HG02885 (cell line): ENCODE results near the gene C9orf72.
"Not testable (repeated sequence)": the region's sequence is repeated elsewhere in the genome, so short reads cannot be mapped to it uniquely, and the experiment has no call there.

Experiments used
- ATAC-seq: cut with Tn5 transposase; IDR thresholded peaks from one replicate; pipeline ENCODE4 v1.9.1; 2021; ENCODE audit warnings: mild to moderate bottlenecking; ENCODE audit not compliant: unreplicated experiment, poor library complexity

C9orf72 gene

DNA sequence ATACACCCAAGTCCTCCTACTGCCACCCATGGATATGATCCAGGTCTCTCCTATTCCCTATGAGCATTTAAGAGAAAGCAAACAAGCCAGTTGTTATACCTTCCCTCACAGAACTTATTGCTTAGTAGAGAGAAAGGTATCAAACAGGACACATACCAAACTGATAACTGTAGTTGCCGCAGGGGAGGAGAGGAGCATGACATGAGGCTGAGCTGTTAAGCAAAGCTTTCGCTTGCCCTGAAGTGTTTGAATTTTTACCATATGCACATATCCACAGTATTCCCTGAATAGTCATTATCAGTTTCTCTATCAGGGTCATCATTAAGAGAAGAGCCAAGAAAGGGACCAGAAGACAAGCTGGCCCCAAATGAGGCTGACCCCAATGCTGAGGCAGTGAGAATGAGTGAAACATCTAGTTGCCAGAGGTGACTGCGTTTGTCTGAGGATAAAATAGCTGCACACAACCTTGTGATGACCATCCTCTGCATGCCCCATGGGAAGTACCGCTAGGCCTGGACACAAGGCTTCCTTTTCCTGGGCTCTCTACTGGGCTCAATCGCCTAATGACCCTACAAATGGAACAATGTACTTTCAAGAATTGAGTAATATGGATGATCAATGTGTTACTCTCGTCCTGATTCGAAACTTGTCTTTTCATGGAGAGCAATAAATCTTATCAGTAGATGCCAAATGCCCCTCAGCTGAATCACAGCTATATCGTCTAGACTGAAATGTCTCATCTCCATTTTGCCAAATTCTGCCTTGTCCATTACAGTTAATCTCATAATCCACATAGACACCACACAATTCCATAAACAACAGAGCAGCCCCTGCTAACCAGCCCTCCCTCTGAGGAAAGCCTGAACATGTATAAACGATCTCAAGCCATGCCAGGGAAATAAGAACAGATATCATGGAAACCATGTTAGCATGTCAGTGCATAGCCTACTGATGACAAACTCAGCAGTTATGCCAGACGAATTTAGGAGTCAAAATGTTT lies 53.5 kb downstream of the C9orf72 start:
- no peak for ATAC-seq

DNA sequence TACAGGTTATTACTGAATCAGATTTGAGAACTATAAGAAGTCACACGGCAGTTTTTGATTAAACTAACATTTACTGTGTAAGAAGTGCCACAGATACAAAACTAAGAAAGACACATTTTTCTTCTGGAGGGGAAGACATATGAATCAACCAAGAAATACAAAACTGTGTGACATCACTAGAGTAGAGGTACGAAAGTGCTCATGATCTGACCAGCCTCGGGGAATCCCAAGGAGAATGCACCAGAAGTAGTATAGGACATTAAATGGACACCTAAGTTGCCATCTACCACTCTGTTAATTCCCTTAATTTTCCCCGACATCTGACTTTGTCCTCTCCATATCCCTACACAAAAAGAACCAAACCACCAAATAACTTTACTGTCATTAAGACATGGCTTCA lies 54.5 kb downstream of the C9orf72 start:
- ATAC-seq = no peak

DNA sequence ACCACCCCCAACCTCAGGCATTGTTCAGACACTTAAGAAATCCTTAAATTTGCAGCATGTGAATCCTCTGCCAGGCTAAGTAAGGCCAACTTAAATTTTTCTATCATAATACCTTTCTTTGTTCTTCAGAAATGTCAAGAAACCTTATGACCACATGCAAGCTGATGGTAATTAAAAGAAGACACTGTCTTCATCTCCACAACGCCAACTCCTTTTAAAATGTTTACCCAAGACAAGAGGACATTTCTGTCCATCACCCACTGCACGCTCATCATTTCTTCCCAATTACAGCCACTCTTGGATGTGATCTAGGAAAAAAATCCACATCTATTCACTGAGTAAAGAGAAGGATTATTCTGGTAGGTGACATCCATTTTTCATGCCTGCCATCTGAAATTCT lies 55.3 kb downstream of the C9orf72 start:
- ATAC-seq = no peak

DNA sequence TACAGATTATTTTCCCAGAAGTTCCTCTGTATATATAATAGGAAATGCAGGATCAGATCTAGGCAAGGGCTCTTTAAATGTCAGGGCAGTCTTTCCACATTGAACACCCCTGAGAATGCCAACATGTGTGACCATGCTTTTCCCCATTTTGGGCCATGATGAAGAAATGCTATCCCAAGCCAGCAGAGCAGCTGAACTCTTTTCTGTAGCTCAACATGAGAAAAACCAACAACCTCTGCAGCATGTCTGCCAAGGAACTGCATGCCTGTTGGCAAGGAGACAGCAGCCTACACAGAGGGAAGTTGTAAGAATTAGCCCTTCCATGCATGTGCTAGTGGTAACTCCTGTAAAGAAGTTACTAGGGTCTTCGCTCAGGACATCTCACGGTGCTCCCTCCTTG lies 58.7 kb downstream of the C9orf72 start:
- no peak for ATAC-seq

DNA sequence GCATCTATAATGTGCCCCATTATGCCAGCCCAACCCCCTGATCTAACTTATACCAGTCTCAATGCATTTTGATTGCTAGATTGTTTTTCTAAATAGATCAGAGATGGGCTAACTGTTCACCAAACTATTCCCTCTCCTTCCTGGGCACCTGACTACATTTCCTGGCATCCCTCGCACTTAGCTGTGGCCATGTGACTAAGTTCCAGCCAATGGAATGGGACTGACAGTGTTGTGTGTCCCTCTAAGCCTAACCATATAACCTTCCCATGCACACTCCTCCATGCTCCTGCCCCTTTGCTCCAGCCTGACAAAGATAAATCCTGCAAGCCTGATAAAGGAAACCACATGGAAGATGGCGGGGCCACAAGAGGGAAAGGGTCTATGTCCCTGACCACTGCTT lies 61.5 kb downstream of the C9orf72 start:
- ATAC-seq = no peak

DNA sequence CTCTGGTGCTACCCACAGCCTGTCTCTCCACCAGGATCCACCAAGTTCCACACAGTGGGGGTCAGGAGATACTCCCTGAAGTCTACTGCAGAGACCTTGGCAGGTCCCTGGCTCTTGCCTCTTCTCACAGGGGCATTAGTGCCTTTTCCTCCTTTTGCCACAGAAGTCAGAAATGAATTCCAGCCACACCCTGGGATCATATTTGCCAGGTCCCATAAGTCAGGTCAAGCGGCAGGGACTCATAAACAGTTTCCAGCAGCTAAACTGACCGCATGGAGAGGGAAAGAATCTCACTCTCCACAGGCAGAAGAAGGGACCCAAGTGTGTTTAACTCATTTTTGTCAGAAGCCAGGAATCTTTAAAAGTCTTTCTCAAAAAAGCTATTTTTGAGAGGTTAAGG lies 62.5 kb downstream of the C9orf72 start:
- ATAC-seq = no peak

DNA sequence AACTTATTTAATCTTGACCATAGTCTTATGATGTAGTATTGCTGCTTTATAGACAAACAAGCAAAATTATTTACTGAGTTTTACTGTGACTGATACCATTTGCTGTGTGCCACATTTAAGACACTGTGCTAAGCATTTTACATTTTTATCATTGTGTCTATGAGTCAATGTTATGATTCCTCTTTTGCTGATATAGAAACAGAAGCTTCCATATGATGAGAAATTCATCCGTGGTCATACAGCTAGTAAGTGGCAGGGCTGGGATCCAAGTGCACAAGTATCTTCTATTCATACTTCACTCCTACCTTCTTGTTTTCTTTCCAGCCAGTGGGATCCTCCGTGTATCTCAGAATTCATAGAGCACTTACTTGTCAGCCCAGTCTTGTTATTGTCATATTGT lies 66.3 kb downstream of the C9orf72 start:
- no peak for ATAC-seq

DNA sequence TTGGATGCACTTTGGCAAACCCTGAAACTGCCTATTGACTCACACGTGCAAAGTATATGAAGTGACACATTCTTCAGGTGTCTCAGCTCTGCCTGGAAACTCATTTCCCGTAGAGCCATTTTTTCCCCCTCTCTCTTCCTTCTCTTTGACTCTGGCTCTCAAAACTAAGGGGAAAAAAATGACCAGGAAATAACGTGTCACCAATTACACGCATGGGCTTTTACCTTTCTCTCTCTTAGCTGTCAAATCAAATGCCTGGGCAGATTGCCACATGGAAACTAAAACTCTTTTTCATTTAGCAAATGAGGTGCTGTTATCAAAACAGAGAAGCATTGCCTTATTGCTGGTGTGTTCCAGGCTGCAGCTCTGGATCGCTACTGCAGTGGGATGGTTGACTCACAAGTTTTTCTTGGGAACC lies 67.5 kb downstream of the C9orf72 start:
- no peak for ATAC-seq

DNA sequence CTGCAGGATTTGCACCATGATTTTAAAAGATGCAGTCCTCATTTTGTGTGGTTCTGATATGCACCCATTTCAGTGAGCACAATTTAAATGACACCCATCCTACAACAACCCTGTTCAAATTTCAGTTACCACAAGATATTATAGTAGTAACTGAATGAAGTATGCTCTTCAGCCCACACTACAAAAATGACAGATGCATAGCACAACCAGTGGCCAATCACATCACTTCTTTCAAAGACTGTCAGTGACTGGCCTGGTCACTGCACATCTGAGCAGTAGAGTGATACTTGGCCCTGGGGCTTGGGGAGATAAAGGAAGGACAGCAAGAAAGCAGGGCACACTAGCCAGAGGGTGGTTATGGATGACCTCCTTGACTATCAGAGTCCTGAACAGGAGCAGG lies 69.0 kb downstream of the C9orf72 start:
- no peak for ATAC-seq

DNA sequence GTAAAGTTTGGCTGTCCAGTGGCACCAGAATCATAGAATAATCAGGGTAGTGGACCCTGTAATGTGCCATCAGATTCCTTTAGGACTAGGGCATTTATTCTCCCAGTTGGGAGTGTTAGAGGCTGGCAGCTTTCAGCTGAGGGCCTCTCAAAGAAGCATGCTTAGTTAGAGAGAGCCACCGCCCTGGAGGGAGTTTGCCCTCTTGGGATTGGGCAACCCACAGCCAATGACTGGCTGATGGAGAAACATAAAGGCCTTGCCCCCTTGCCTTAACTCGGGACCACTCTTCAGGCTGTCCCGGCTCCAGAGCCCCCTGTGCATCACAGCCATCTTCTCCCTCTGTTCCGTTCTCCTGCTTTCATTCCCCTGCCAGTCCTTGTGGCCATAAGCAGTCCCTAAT lies 69.7 kb downstream of the C9orf72 start:
- ATAC-seq = no peak

DNA sequence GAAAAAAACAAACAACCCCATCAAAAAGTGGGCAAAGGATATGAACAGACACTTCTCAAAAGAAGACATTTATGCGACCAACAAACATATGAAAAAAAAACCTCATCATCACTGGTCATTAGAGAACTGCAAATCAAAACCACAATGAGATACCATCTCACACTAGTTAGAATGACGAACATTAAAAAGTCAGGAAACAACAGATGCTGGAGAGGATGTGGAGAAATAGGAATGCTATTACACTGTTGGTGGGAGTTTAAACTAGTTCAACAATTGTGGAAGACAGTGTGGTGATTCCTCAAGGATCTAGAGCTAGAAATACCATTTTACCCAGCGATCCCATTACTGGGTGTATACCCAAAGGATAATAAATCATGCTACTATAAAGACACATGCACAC lies 72.4 kb downstream of the C9orf72 start:
- ATAC-seq = not testable (repeated sequence)

DNA sequence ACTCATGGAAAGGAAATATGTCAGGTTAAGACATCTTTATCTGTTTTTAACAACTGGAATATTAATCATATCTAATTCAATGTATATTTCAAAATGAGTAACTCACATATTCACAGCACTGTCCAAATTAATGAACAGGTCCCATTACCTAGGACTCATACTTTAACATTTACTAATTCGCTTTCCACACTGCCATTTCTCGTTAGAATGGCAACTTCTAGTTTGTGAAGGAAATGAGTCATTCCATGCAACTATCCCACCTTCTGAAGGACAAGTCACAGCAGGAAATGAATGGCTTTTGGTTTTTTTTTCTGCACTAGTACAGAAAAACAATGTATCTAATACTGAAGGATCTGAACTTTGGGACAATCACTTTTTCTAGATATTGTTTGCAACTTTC lies 73.8 kb downstream of the C9orf72 start:
- no peak for ATAC-seq

DNA sequence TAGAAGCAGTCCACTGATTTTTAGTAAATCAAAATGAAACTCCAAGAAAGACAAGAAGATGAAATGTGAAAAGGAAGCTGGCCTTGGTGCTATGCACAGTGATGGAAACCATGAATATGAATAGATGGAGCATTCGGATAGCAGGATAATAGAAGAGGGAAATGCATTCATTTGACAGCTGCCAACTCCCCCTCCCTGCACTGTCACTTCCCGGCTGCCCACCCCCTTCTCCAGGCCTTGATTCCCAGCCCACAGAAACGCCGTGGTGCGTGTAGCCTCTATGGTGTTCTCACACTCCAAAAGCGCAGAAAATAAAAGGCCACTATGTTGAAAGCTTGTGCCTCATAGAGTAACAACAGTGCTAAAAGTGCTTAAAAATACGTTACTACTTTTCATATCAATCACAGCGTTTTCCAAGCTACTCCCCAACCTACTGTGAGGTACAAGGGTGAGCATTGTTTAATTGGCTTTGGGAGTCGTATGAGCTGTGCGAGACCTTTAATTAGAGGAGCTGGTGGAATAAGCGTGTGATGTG lies 75.3 kb downstream of the C9orf72 start:
- no peak for ATAC-seq
